IMR-90 (cell line): Measurements from ENCODE around the gene HDHD3. TPM values are rescaled to one million over a fixed set of nuclear protein-coding genes. Genes with fewer than 3 reads are reported as not detected.

ENCODE experiments used
- ATAC-seq: fragments of 200-7000 bp; cut with Tn5 transposase; 2 replicates; pipeline ENCODE4 v1.9.1; 2020; ENCODE audit warnings: low read depth, mild to moderate bottlenecking, moderate library complexity
- BruUV-seq: library from RNA; stranded (reverse); fragments of 400-500 nt; replicated peaks from 2 replicates; lab custom pipeline; 2021; lab: Mats Ljungman, UMichigan
- CTCF ChIA-PET: fragments of 300-600 bp; formaldehyde crosslinking; extraction: SDS; loops from one replicate; lab custom pipeline; 2021; ENCODE audit warnings: antibody characterized with exemption; lab: Yijun Ruan, JAX
- POLR2A ChIA-PET: fragments of 300-600 bp; sonication (Branson Sonifier 250); formaldehyde crosslinking; loops from one replicate; lab custom pipeline; 2022; ENCODE audit warnings: antibody characterized with exemption; ENCODE audit not compliant: unreplicated experiment; lab: Charles Lee
- DNase-seq: peaks from one replicate; pipeline ENCODE4 v3.0.0; 2013
- H2AFZ ChIP-seq: replicated peaks from 2 replicates; pipeline ENCODE3; 2013; ENCODE audit warnings: low read length, mild to moderate bottlenecking; ENCODE audit not compliant: poor library complexity
- H2AK5ac ChIP-seq: 2 replicates; pipeline ENCODE4 v1.6.1; 2013; ENCODE audit warnings: low read depth, low read length, inconsistent platforms
- H2AK9ac ChIP-seq: replicated peaks from 2 replicates; pipeline ENCODE3; 2013; ENCODE audit warnings: mild to moderate bottlenecking, low read depth, low read length, moderate library complexity; ENCODE audit not compliant: poor library complexity
- H2BK120ac ChIP-seq: 2 replicates; pipeline ENCODE4 v1.6.1; 2013; ENCODE audit warnings: low read depth, low read length, inconsistent platforms
- H2BK15ac ChIP-seq: 3 replicates; pipeline ENCODE4 v1.6.1; 2013; ENCODE audit warnings: low read depth, low read length, inconsistent platforms
- H2BK20ac ChIP-seq: 2 replicates; pipeline ENCODE4 v1.6.1; 2013; ENCODE audit warnings: low read depth, mild to moderate bottlenecking, inconsistent platforms, low read length, moderate library complexity
- H2BK5ac ChIP-seq: 2 replicates; pipeline ENCODE4 v1.6.1; 2013; ENCODE audit warnings: mild to moderate bottlenecking, low read depth, low read length, inconsistent platforms; ENCODE audit not compliant: poor library complexity, severe bottlenecking
- H3K14ac ChIP-seq: replicated peaks from 2 replicates; pipeline ENCODE4 v1.6.1; 2013; ENCODE audit warnings: low read depth, low read length, inconsistent platforms
- H3K18ac ChIP-seq: 2 replicates; pipeline ENCODE4 v1.6.1; 2013; ENCODE audit warnings: low read depth, low read length, control low read depth
- H3K23ac ChIP-seq: 2 replicates; pipeline ENCODE4 v1.6.1; 2013; ENCODE audit warnings: low read depth, low read length, inconsistent platforms
- H3K27ac ChIP-seq: 2 replicates; pipeline ENCODE4 v1.5.1; 2013; ENCODE audit warnings: mild to moderate bottlenecking, control low read depth, low read length; ENCODE audit not compliant: insufficient read depth
- H3K27me3 ChIP-seq: 2 replicates; pipeline ENCODE4 v1.6.1; 2013; ENCODE audit warnings: low read length; ENCODE audit not compliant: control insufficient read depth, insufficient read depth
- H3K36me3 ChIP-seq: 2 replicates; pipeline ENCODE4 v1.6.1; 2013; ENCODE audit warnings: low read length, mixed read lengths; ENCODE audit not compliant: control insufficient read depth, insufficient read depth
- H3K4ac ChIP-seq: 2 replicates; pipeline ENCODE4 v1.6.1; 2013; ENCODE audit warnings: low read depth, low read length, inconsistent platforms
- H3K4me1 ChIP-seq: 2 replicates; pipeline ENCODE4 v1.6.1; 2013; ENCODE audit warnings: low read length, mixed read lengths; ENCODE audit not compliant: control insufficient read depth, insufficient read depth
- H3K4me2 ChIP-seq: 2 replicates; pipeline ENCODE4 v1.6.1; 2013; ENCODE audit warnings: low read depth, mild to moderate bottlenecking, control low read depth, low read length, moderate library complexity
- H3K4me3 ChIP-seq: 2 replicates; pipeline ENCODE4 v1.5.1; 2013; ENCODE audit warnings: low read depth, mild to moderate bottlenecking, control low read depth, low read length, moderate library complexity; ENCODE audit not compliant: insufficient read depth
- H3K56ac ChIP-seq: 2 replicates; pipeline ENCODE4 v1.6.1; 2013; ENCODE audit warnings: low read length, inconsistent platforms; ENCODE audit not compliant: insufficient read depth; ENCODE audit errors: extremely low read depth
- H3K79me1 ChIP-seq, 2 experiments: 2 replicates each; pipeline ENCODE4 v1.6.1; 2013; ENCODE audit warnings: low read length in 2 of 2, inconsistent platforms in 1 of 2, low read depth in 1 of 2
- H3K9ac ChIP-seq: 2 replicates; pipeline ENCODE4 v1.6.1; 2013; ENCODE audit warnings: low read depth, low read length, control low read depth
- H3K9me1 ChIP-seq: 2 replicates; pipeline ENCODE4 v1.6.1; 2013; ENCODE audit warnings: low read length, inconsistent platforms; ENCODE audit not compliant: insufficient read depth
- H3K9me3 ChIP-seq: 2 replicates; pipeline ENCODE4 v1.6.1; 2013; ENCODE audit warnings: low read length; ENCODE audit not compliant: control insufficient read depth, insufficient read depth
- H4K20me1 ChIP-seq: 2 replicates; pipeline ENCODE4 v1.6.1; 2013; ENCODE audit warnings: low read length, inconsistent platforms; ENCODE audit not compliant: insufficient read depth
- H4K5ac ChIP-seq: 2 replicates; pipeline ENCODE4 v1.6.1; 2013; ENCODE audit warnings: mild to moderate bottlenecking, low read depth, low read length, control low read depth
- H4K8ac ChIP-seq, 2 experiments: 2 replicates each; pipeline ENCODE4 v1.6.1; 2013; ENCODE audit warnings: low read depth in 2 of 2, low read length in 2 of 2, control low read depth in 1 of 2, inconsistent platforms in 1 of 2
- H4K91ac ChIP-seq: 2 replicates; pipeline ENCODE4 v1.6.1; 2013; ENCODE audit warnings: low read depth, low read length, inconsistent platforms; ENCODE audit not compliant: insufficient read depth
- BHLHE40 ChIP-seq: fragments of 150-350 bp; IDR thresholded peaks from 2 replicates; pipeline ENCODE4 v1.6.1; 2016; ENCODE audit warnings: mild to moderate bottlenecking, low read depth, low read length
- CEBPB ChIP-seq: IDR thresholded peaks from 2 replicates; pipeline ENCODE4 v1.6.1; 2012; ENCODE audit warnings: low read depth, low read length, improper control_type of control experiment
- CHD1 ChIP-seq: IDR thresholded peaks from 2 replicates; pipeline ENCODE4 v1.6.1; 2012; ENCODE audit warnings: low read depth, low read length, improper control_type of control experiment
- FOS ChIP-seq: fragments of 150-350 bp; IDR thresholded peaks from 2 replicates; pipeline ENCODE4 v1.6.1; 2016; ENCODE audit warnings: low read depth, low read length
- MXI1 ChIP-seq: IDR thresholded peaks from 2 replicates; pipeline ENCODE4 v1.6.1; 2012; ENCODE audit warnings: low read depth, mild to moderate bottlenecking, low read length, moderate library complexity, borderline replicate concordance
- NFE2L2 ChIP-seq: fragments of 150-350 bp; IDR thresholded peaks from 2 replicates; pipeline ENCODE4 v1.6.1; 2016; ENCODE audit warnings: low read depth, mild to moderate bottlenecking, low read length
- RAD21 ChIP-seq: IDR thresholded peaks from 2 replicates; pipeline ENCODE4 v1.6.1; 2012; ENCODE audit warnings: low read length, improper control_type of control experiment
- RCOR1 ChIP-seq: IDR thresholded peaks from 2 replicates; pipeline ENCODE4 v1.6.1; 2012; ENCODE audit warnings: mild to moderate bottlenecking, low read length, improper control_type of control experiment; ENCODE audit not compliant: insufficient replicate concordance
- RFX5 ChIP-seq: IDR thresholded peaks from 2 replicates; pipeline ENCODE4 v1.8.0; 2012; ENCODE audit warnings: low read depth, mild to moderate bottlenecking, low read length, moderate library complexity
- SMC3 ChIP-seq: fragments of 150-350 bp; IDR thresholded peaks from 2 replicates; pipeline ENCODE4 v1.6.1; 2016; ENCODE audit warnings: low read depth, mild to moderate bottlenecking, antibody characterized with exemption, low read length, moderate library complexity
- WGBS, 2 experiments: methylation state at CpG; one replicate each; pipeline versions ENCODE4 v1.1.5 to v1.1.7; 2013; ENCODE audit warnings: missing lambda C conversion rate in 2 of 2; ENCODE audit not compliant: insufficient read length in 1 of 2; ENCODE audit errors: extremely low coverage in 2 of 2; 5-methylcytosine and 5-hydroxymethylcytosine counted together
- dilution Hi-C: fragments of 300-500 bp; cut with HindIII; formaldehyde crosslinking; loops from one replicate; pipeline ENCODE4 v1.14.3; 2018; ENCODE audit warnings: low sequenced_read_pairs; ENCODE audit not compliant: unreplicated experiment
- in situ Hi-C: fragments of 300-500 bp; cut with MboI; formaldehyde crosslinking; loops from 3 replicates; pipeline ENCODE4 v1.14.3; 2019; ENCODE audit warnings: low sequenced_read_pairs, inconsistent platforms, mixed read lengths
- intact Hi-C: fragments of 100-400 bp; cut with micrococcal nuclease; formaldehyde crosslinking; loops from 2 replicates; pipeline ENCODE4 v1.10.0; 2022
- polyA plus RNA-seq, 3 experiments: library from polyadenylated mRNA; depleted of rRNA; stranded (reverse); fragments of >200 nt; gene quantifications; 2 replicates each; pipeline ENCODE4 v1.2.3, GENCODE V29; 2012; ENCODE audit warnings: low replicate concordance in 1 of 3
- total RNA-seq: library from RNA; depleted of rRNA; stranded (reverse); fragments of >200 nt; gene quantifications from 2 replicates; pipeline ENCODE4 v1.2.3, GENCODE V29; 2012
- TF ChIP-seq, protein P1 (sequence below): fragments of 150-350 bp; IDR thresholded peaks from 2 replicates; pipeline ENCODE4 v1.6.1; 2016; ENCODE audit warnings: low read depth, mild to moderate bottlenecking, low read length, moderate library complexity, borderline replicate concordance
- TF ChIP-seq, protein P2 (sequence below): conservative IDR thresholded peaks from 2 replicates; pipeline ENCODE4 v1.5.1; 2012; ENCODE audit warnings: mild to moderate bottlenecking, low read depth, low read length, improper control_type of control experiment

Gene HDHD3
- total and polyA plus RNA-seq, 2 of the 4 experiments (the other 2 are of a cell fraction), result 7.0 to 8.6 TPM

DNA sequence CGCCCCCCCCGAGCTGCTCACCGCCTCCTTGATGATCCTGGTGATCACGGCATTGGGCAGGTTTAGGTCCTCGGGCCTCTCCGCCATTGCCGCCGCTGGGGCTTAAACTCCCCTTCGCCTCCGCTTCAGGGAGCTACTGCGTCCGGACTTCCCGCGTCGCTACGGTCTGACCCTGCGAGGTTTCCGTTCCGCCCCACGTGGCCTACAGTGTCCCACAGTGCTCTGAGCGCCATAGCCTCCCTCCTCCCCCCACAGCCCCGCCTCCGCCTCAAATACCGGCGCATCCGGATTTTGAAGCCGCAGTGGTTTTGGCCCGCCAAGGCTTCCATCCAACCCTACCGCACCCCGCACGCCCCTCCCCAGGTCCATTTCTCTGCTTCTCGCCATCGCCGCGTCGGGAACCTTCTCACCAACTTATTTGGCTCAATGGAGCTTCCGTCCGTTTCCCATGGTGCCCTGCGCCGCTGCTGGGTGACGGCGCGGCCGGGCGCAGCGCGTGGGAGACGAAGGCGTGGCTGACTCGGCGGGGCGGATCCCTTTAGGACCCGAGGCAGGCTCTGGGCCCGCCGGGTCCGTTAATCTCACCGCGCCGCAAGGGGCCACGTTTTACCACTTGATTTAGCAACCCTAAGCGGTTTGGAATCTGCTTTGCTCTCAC, 33.5 kb upstream of the HDHD3 start, which contains the start of the genes C9orf43 and POLE3 (continued):
- TF ChIP-seq CEBPB (peak; percentile 83), RAD21 (no peak)

DNA sequence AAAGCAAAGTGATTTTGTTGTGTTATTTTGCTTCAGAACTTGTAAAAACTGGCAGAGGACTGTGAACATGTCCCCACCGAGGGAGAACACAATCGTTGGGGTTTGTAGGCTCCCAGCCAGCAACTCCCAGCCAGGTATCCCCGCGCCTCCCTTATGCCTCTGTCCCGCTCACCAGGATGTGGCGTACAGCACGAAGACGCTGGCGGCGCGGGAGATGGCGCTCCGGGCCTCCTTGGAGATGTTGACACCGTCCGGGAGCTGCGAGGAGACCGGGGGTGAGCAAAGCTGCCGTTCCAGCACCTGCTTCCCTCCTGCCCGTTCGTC, 33.1 kb upstream of the HDHD3 start:
- no peak for DNase-seq
- Histone ChIP-seq H3K9me3 (no peaks in the 10 kb centered on the region), H2BK20ac (no peak overlapping the region), H4K20me1 (no peaks in the 10 kb centered on the region), H3K4me3 (peak overlapping the region; percentile 78), H4K8ac (peak overlapping the region; percentile 96 to 98; a peak in 3 of 4 replicates), H3K9ac (peak overlapping the region; percentile 93), H3K79me1 (peaks cover 12 to 19% of the 10 kb centered on the region in 2 experiments; a peak in 3 of 4 replicates), H2AK5ac (peak overlapping the region; percentile 69), H3K9me1 (no peaks in the 10 kb centered on the region), H3K14ac (peak overlapping the region; percentile 23), H4K91ac (peak overlapping the region; percentile 56; the same call in 1 of the 2 replicates), H3K18ac (no peak overlapping the region), H2BK120ac (no peak overlapping the region; the same call in none of the 2 replicates), H3K27me3 (no peaks in the 10 kb centered on the region), H3K27ac (peak overlapping the region; percentile 94), H4K5ac (peak overlapping the region; percentile 31; the same call in 1 of the 2 replicates), H3K4ac (peak overlapping the region; percentile 73), H3K4me2 (peak overlapping the region; percentile 71), H3K4me1 (peaks cover 3% of the 10 kb centered on the region; the same call in 1 of the 2 replicates), H2AK9ac (peak overlapping the region; percentile 88), H2BK5ac (peak overlapping the region; percentile 17), H3K36me3 (peaks cover 3% of the 10 kb centered on the region), H2BK15ac (no peak overlapping the region), H3K56ac (peak overlapping the region; percentile 77), H3K23ac (peak overlapping the region; percentile 62; the same call in 1 of the 2 replicates), H2AFZ (peak overlapping the region; percentile 96)
- in situ Hi-C loops (no loop called here), intact Hi-C loops (no loop called here), dilution Hi-C loops (no loop called here)
- WGBS, 2 experiments, result 0% methylated on average over 11 of the region's 20 CpGs; no CpG with 5 or more reads in 1 of the 2 experiments
- BruUV-seq, result TSS peak; percentile 38
- ChIA-PET POLR2A (interaction anchor here (0.9 to 1.3 kb wide), 3 partner anchors 9 to 11 kb away, joined by 3 to 4 read pairs (median 3); partner anchors contain the start of gene ALAD), CTCF (no interaction called here)
- ATAC-seq, result peak; percentile 3
- TF ChIP-seq, protein P1, sequence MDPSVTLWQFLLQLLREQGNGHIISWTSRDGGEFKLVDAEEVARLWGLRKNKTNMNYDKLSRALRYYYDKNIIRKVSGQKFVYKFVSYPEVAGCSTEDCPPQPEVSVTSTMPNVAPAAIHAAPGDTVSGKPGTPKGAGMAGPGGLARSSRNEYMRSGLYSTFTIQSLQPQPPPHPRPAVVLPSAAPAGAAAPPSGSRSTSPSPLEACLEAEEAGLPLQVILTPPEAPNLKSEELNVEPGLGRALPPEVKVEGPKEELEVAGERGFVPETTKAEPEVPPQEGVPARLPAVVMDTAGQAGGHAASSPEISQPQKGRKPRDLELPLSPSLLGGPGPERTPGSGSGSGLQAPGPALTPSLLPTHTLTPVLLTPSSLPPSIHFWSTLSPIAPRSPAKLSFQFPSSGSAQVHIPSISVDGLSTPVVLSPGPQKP, result no peak
- no peak for TF ChIP-seq RFX5
- TF ChIP-seq RAD21, result no peak
- no peak for TF ChIP-seq RCOR1
- TF ChIP-seq FOS, result no peak
- TF ChIP-seq, protein P2, sequence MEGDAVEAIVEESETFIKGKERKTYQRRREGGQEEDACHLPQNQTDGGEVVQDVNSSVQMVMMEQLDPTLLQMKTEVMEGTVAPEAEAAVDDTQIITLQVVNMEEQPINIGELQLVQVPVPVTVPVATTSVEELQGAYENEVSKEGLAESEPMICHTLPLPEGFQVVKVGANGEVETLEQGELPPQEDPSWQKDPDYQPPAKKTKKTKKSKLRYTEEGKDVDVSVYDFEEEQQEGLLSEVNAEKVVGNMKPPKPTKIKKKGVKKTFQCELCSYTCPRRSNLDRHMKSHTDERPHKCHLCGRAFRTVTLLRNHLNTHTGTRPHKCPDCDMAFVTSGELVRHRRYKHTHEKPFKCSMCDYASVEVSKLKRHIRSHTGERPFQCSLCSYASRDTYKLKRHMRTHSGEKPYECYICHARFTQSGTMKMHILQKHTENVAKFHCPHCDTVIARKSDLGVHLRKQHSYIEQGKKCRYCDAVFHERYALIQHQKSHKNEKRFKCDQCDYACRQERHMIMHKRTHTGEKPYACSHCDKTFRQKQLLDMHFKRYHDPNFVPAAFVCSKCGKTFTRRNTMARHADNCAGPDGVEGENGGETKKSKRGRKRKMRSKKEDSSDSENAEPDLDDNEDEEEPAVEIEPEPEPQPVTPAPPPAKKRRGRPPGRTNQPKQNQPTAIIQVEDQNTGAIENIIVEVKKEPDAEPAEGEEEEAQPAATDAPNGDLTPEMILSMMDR, result no peak
- TF ChIP-seq MXI1, result no peak
- TF ChIP-seq BHLHE40, result no peak
- TF ChIP-seq NFE2L2, result no peak
- no peak for TF ChIP-seq CHD1
- no peak for TF ChIP-seq CEBPB
- TF ChIP-seq SMC3, result no peak
